SK-N-SH (cell line): ENCODE results near the gene EFHB. TPM values are rescaled to one million over a fixed set of nuclear protein-coding genes. Genes with fewer than 3 reads are reported as not detected.

ENCODE experiments used
- CTCF ChIA-PET: fragments of 300-600, 350-600 bp; formaldehyde crosslinking; extraction: SDS; loops from one replicate; lab custom pipeline; 2021; lab: Yijun Ruan, JAX
- POLR2A ChIA-PET: fragments of 350-600 bp; sonication (Branson Sonifier 250); formaldehyde crosslinking; extraction: SDS; loops from one replicate; lab custom pipeline; 2020; ENCODE audit warnings: antibody characterized with exemption, inconsistent platforms; lab: Yijun Ruan, JAX
- DNase-seq: peaks from one replicate; pipeline ENCODE4 v3.0.0; 2012
- H2AFZ ChIP-seq: fragments of 200-600 bp; sonication (generic); 2 replicates; pipeline ENCODE4 v1.8.1; 2016; ENCODE audit warnings: antibody characterized with exemption, mild to moderate bottlenecking, low read depth
- H3F3A ChIP-seq: fragments of 200-600 bp; sonication (generic); replicated peaks from 2 replicates; pipeline ENCODE3; 2016; ENCODE audit warnings: antibody characterized with exemption, mild to moderate bottlenecking; ENCODE audit not compliant: insufficient read depth
- H3K27ac ChIP-seq, 2 experiments: fragments of 200-500 bp in 1 of 2; fragments of 200-600 bp in 1 of 2; sonication (Bioruptor generic) in 1 of 2; sonication (generic), shearing (Covaris generic) in 1 of 2; 2 replicates each; pipeline versions ENCODE4 v1.5.1 to v1.6.1; 2014 to 2016; ENCODE audit warnings: low read depth in 2 of 2, inconsistent platforms in 1 of 2, low read length in 1 of 2, mild to moderate bottlenecking in 1 of 2, mixed read lengths in 1 of 2
- H3K27me3 ChIP-seq: fragments of 200-600 bp; sonication (generic), shearing (Covaris generic); 2 replicates; pipeline ENCODE4 v1.6.1; 2016; ENCODE audit warnings: mixed run types; ENCODE audit not compliant: insufficient read depth
- H3K36me3 ChIP-seq, 2 experiments: fragments of 200-500 bp in 1 of 2; fragments of 200-600 bp in 1 of 2; sonication (Bioruptor generic) in 1 of 2; sonication (generic) in 1 of 2; replicated peaks in 1 of 2; 2 replicates each; pipeline versions ENCODE3 to v1.5.1; 2014 to 2016; ENCODE audit warnings: low read length in 1 of 2, mild to moderate bottlenecking in 1 of 2; ENCODE audit not compliant: insufficient read depth in 2 of 2, control insufficient read depth in 1 of 2
- H3K4me1 ChIP-seq, 2 experiments: fragments of 200-500 bp in 1 of 2; fragments of 200-600 bp in 1 of 2; sonication (Bioruptor generic) in 1 of 2; sonication (generic), shearing (Covaris generic) in 1 of 2; 2 replicates each; pipeline versions ENCODE4 v1.5.1 to v1.6.1; 2014 to 2016; ENCODE audit warnings: low read depth in 1 of 2, low read length in 1 of 2, mixed run types in 1 of 2; ENCODE audit not compliant: insufficient read depth in 2 of 2, control insufficient read depth in 1 of 2
- H3K4me2 ChIP-seq: fragments of 200-600 bp; sonication (generic), shearing (Covaris generic); 2 replicates; pipeline ENCODE4 v1.6.1; 2017; ENCODE audit warnings: mixed run types
- H3K4me3 ChIP-seq, 2 experiments: fragments of 200-500 bp in 1 of 2; fragments of 200-600 bp in 1 of 2; sonication (Bioruptor generic) in 1 of 2; sonication (generic), shearing (Covaris generic) in 1 of 2; 2 replicates each; pipeline versions ENCODE4 v1.5.1 to v1.8.1; 2014 to 2016; ENCODE audit warnings: low read depth in 2 of 2, inconsistent platforms in 1 of 2, low read length in 1 of 2, mild to moderate bottlenecking in 1 of 2, mixed read lengths in 1 of 2, moderate library complexity in 1 of 2
- H3K79me2 ChIP-seq: fragments of 200-600 bp; sonication (generic); 2 replicates; pipeline ENCODE4 v1.8.1; 2017; ENCODE audit warnings: mild to moderate bottlenecking; ENCODE audit not compliant: insufficient read depth
- H3K9ac ChIP-seq: fragments of 200-600 bp; sonication (generic); 2 replicates; pipeline ENCODE4 v1.6.1; 2017; ENCODE audit warnings: mixed run types
- H3K9me2 ChIP-seq: fragments of 200-600 bp; sonication (generic); 2 replicates; pipeline ENCODE4 v1.6.1; 2017; ENCODE audit warnings: mixed run types
- H3K9me3 ChIP-seq: fragments of 200-600 bp; sonication (generic); 2 replicates; pipeline ENCODE4 v1.6.1; 2017; ENCODE audit warnings: mixed run types, mild to moderate bottlenecking, moderate library complexity
- H4K20me1 ChIP-seq: fragments of 200-600 bp; sonication (generic); 2 replicates; pipeline ENCODE4 v1.6.1; 2017; ENCODE audit warnings: mild to moderate bottlenecking, mixed run types; ENCODE audit not compliant: insufficient read depth
- CHD2 ChIP-seq: fragments of 150-350 bp; IDR thresholded peaks from 2 replicates; pipeline ENCODE4 v1.6.1; 2018; ENCODE audit warnings: low read length; ENCODE audit not compliant: partially characterized antibody
- ELF1 ChIP-seq: IDR thresholded peaks from 2 replicates; pipeline ENCODE4 v1.4.0; 2012
- EP300 ChIP-seq, 2 experiments: IDR thresholded peaks; 2 replicates each; pipeline versions ENCODE4 v1.4.0 to v1.6.1; 2012; ENCODE audit warnings: borderline replicate concordance in 1 of 2, low read depth in 1 of 2, low read length in 1 of 2
- FOXM1 ChIP-seq: IDR thresholded peaks from 2 replicates; pipeline ENCODE4 v1.4.0; 2012; ENCODE audit warnings: low read depth, mild to moderate bottlenecking
- MEF2A ChIP-seq: IDR thresholded peaks from 2 replicates; pipeline ENCODE4 v1.4.0; 2012; ENCODE audit warnings: low read depth, borderline replicate concordance
- MXI1 ChIP-seq: IDR thresholded peaks from 2 replicates; pipeline ENCODE4 v1.6.1; 2012; ENCODE audit warnings: mild to moderate bottlenecking, low read depth, low read length, improper control_type of control experiment
- NRF1 ChIP-seq: IDR thresholded peaks from 2 replicates; pipeline ENCODE4 v1.6.1; 2012; ENCODE audit warnings: low read depth, mild to moderate bottlenecking, low read length
- SIN3A ChIP-seq: IDR thresholded peaks from 2 replicates; pipeline ENCODE4 v1.6.1; 2012; ENCODE audit warnings: low read depth, mild to moderate bottlenecking, low read length, moderate library complexity, borderline replicate concordance
- TAF1 ChIP-seq: IDR thresholded peaks from 2 replicates; pipeline ENCODE4 v1.6.1; 2012; ENCODE audit warnings: low read depth, mild to moderate bottlenecking, low read length, moderate library complexity, borderline replicate concordance
- USF2 ChIP-seq: fragments of 150-350 bp; IDR thresholded peaks from 2 replicates; pipeline ENCODE4 v1.6.1; 2017; ENCODE audit warnings: antibody characterized with exemption, low read length, low read depth, borderline replicate concordance
- YY1 ChIP-seq: IDR thresholded peaks from 2 replicates; pipeline ENCODE4 v1.4.0; 2012; ENCODE audit warnings: low read depth, mild to moderate bottlenecking
- ZBTB33 ChIP-seq: IDR thresholded peaks from 2 replicates; pipeline ENCODE4 v1.4.0; 2012; ENCODE audit warnings: low read depth, borderline replicate concordance
- WGBS: methylation state at CpG from one replicate; pipeline ENCODE4 v1.1.6; 2017; ENCODE audit warnings: low lambda C conversion rate; 5-methylcytosine and 5-hydroxymethylcytosine counted together
- polyA plus RNA-seq, 3 experiments: library from polyadenylated mRNA; depleted of rRNA; stranded (reverse); fragments of >200 nt; gene quantifications; 2 replicates each; pipeline ENCODE4 v1.2.3, GENCODE V29; 2012
- TF ChIP-seq, protein P1 (sequence below): IDR thresholded peaks from 2 replicates; pipeline ENCODE4; 2012
- TF ChIP-seq, protein P2 (sequence below): IDR thresholded peaks from 2 replicates; pipeline ENCODE4 v1.4.0; 2012; ENCODE audit warnings: low read depth, borderline replicate concordance
- TF ChIP-seq, protein P3 (sequence below): IDR thresholded peaks from 2 replicates; pipeline ENCODE4 v1.6.1; 2012; ENCODE audit warnings: mild to moderate bottlenecking, low read depth, low read length, moderate library complexity

Gene EFHB
- polyA plus RNA-seq, 1 of the 3 experiments (the other 2 are of a cell fraction): 0.58 TPM

- Histone ChIP-seq H3K27ac (peak overlapping the region; percentile 79 to 95), H3K79me2 (peaks cover 55% of the 10 kb centered on the region), H3F3A (peaks cover 9% of the 10 kb centered on the region), H3K4me3 (peak overlapping the region; percentile 94 to 100), H3K4me1 (peaks cover 10 to 20% of the 10 kb centered on the region in 2 experiments; a peak in 3 of 4 replicates), H3K9me2 (no peaks in the 10 kb centered on the region), H3K9me3 (no peaks in the 10 kb centered on the region), H4K20me1 (peaks cover 44% of the 10 kb centered on the region), H3K36me3 (peaks cover 22 to 23% of the 10 kb centered on the region in 2 experiments), H3K9ac (peak overlapping the region; percentile 94), H3K4me2 (peak overlapping the region; percentile 81), H3K27me3 (no peaks in the 10 kb centered on the region), H2AFZ (peak overlapping the region; percentile 62; the same call in 1 of the 2 replicates)
- ChIA-PET CTCF (no interaction called here), POLR2A (no interaction called here)
- TF ChIP-seq MXI1 (peak; percentile 14; the same call in 1 of the 2 replicates), NRF1 (no peak), YY1 (peak; percentile 82)
- 3% methylated on average over 20 of the region's 30 CpGs for WGBS
- peak; percentile 65 for DNase-seq
Measured at GRCh38 chr3:19947549-19948225, 13.7 kb upstream of the EFHB start.

DNA sequence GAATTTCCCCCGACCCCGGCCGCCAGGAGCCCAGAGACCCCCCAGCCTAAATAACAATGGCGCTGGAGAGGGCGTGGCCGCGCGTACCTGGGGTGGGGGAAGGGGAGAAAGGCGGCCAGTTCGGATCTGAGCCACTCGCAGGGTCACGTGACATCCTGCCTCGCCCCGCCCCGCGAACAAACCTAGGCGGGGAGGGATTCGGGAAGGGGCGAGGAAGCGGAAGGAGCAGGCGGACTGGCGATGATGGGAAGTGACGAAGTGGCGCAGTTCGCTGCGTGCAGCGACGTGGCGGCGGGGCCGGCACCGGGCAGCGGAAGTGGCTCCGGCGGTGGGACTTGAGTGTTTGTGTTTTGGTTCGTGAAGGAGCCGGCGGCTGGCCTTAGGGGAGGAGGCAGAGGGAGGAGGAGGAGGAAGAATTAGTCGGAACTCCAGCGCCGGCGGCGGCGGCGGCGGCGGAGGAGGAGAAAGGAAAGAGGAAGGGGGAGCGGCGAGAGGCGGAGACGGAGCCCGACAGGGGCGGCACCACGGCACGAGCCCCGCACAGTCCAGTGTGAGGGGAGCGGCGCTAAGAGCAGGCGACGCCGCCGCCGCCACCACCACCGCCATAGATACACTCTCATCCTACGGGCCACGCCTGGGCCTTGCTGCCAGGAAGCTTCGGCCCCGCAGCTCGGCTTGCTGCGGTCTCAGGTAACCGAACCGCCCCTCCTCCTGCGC lies 13.0 kb upstream of the EFHB start, which contains the start of gene RAB5A:
Gene RAB5A (plus strand): TSS at position 266 of the 717 bp plus-strand sequence. CDS start 3,802 bp downstream, outside the sequence.
- Histone ChIP-seq H3K27me3 (no peaks in the 10 kb centered on the region), H3K9ac (peak within 1 kb of the TSS; percentile 94), H3K4me1 (peaks cover 10 to 20% of the 10 kb centered on the region in 2 experiments; a peak in 3 of 4 replicates), H4K20me1 (peaks cover 37% of the 10 kb centered on the region), H3K4me3 (peak within 1 kb of the TSS; percentile 94 to 100), H3K27ac (peak within 1 kb of the TSS; percentile 88 to 95), H3K4me2 (peak within 1 kb of the TSS; percentile 81), H3F3A (peaks cover 9% of the 10 kb centered on the region), H3K36me3 (peaks cover 15 to 18% of the 10 kb centered on the region in 2 experiments), H3K9me2 (no peaks in the 10 kb centered on the region), H3K9me3 (no peaks in the 10 kb centered on the region), H2AFZ (peak within 1 kb of the TSS; percentile 96), H3K79me2 (peaks cover 48% of the 10 kb centered on the region)
- peak; percentile 96 for DNase-seq
- CTCF ChIA-PET: no interaction called here
- WGBS: 0% methylated on average over 30 of the region's 73 CpGs
- POLR2A ChIA-PET: interaction anchor here (0.6 kb wide), 1 partner anchor 743 kb away, joined by 3 read pairs; no protein-coding TSS in a partner anchor
- TF ChIP-seq ZBTB33 (no peak), MEF2A (no peak), MXI1 (peak; percentile 36; the same call in 1 of the 2 replicates), ELF1 (peak; percentile 93), FOXM1 (no peak), CHD2 (peak; percentile 91), TAF1 (peak; percentile 65; the same call in 1 of the 2 replicates), SIN3A (peak; percentile 25; the same call in 1 of the 2 replicates), NRF1 (peak; percentile 36), USF2 (peak; percentile 81), EP300 (IDR thresholded peaks at IDR 0.05; ENCODE audit: borderline replicate concordance in 1 of 2, low read depth in 1 of 2, low read length in 1 of 2) (no peak)
- TF ChIP-seq, protein P1, sequence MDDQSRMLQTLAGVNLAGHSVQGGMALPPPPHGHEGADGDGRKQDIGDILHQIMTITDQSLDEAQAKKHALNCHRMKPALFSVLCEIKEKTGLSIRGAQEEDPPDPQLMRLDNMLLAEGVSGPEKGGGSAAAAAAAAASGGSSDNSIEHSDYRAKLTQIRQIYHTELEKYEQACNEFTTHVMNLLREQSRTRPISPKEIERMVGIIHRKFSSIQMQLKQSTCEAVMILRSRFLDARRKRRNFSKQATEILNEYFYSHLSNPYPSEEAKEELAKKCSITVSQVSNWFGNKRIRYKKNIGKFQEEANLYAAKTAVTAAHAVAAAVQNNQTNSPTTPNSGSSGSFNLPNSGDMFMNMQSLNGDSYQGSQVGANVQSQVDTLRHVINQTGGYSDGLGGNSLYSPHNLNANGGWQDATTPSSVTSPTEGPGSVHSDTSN: 0 out of 2 replicates have a peak, but pooled peaks have one; percentile 3
- TF ChIP-seq, protein P2, sequence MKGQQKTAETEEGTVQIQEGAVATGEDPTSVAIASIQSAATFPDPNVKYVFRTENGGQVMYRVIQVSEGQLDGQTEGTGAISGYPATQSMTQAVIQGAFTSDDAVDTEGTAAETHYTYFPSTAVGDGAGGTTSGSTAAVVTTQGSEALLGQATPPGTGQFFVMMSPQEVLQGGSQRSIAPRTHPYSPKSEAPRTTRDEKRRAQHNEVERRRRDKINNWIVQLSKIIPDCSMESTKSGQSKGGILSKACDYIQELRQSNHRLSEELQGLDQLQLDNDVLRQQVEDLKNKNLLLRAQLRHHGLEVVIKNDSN: peak; percentile 96
- TF ChIP-seq, protein P3, sequence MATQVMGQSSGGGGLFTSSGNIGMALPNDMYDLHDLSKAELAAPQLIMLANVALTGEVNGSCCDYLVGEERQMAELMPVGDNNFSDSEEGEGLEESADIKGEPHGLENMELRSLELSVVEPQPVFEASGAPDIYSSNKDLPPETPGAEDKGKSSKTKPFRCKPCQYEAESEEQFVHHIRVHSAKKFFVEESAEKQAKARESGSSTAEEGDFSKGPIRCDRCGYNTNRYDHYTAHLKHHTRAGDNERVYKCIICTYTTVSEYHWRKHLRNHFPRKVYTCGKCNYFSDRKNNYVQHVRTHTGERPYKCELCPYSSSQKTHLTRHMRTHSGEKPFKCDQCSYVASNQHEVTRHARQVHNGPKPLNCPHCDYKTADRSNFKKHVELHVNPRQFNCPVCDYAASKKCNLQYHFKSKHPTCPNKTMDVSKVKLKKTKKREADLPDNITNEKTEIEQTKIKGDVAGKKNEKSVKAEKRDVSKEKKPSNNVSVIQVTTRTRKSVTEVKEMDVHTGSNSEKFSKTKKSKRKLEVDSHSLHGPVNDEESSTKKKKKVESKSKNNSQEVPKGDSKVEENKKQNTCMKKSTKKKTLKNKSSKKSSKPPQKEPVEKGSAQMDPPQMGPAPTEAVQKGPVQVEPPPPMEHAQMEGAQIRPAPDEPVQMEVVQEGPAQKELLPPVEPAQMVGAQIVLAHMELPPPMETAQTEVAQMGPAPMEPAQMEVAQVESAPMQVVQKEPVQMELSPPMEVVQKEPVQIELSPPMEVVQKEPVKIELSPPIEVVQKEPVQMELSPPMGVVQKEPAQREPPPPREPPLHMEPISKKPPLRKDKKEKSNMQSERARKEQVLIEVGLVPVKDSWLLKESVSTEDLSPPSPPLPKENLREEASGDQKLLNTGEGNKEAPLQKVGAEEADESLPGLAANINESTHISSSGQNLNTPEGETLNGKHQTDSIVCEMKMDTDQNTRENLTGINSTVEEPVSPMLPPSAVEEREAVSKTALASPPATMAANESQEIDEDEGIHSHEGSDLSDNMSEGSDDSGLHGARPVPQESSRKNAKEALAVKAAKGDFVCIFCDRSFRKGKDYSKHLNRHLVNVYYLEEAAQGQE: 0 out of 2 replicates have a peak, but pooled peaks have one; percentile 19
